ENCODE data around the gene TEX2.
"Not testable (repeated sequence)": the region's sequence is repeated elsewhere in the genome, so short reads cannot be mapped to it uniquely, and the experiment has no call there.

The TEX2 gene

GRCh38 chr17:64182325-64183012 lies 80.6 kb downstream of the TEX2 start:
- DNase-seq (ENCODE audit: low read depth), result no peak

- no peak for DNase-seq (ENCODE audit: low read depth)
Measured at GRCh38 chr17:64180089-64181073, 82.7 kb downstream of the TEX2 start.

DNA sequence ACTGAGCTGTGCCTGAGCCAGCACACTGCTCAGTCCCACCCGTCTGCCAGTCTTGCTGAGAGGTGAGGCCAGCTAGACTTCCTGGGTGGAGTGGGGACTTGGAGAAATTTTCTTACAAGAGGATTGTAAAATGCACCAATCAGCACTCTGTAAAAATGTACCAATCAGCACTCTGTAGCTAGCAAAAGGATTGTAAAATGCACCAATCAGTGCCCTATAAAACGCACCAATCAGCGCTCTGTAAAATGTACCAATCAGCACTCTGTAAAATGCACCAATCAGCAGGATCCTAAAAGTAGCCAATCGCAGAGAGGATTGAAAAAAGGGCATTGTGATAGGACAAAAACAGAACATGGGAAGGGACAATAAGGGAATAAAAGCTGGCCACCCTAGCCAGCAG lies 84.0 kb downstream of the TEX2 start:
- not testable (repeated sequence) for DNase-seq (ENCODE audit: low read depth)

GRCh38 chr17:64178011-64178825 lies 84.8 kb downstream of the TEX2 start:
- DNase-seq (ENCODE audit: low read depth), result no peak

DNA sequence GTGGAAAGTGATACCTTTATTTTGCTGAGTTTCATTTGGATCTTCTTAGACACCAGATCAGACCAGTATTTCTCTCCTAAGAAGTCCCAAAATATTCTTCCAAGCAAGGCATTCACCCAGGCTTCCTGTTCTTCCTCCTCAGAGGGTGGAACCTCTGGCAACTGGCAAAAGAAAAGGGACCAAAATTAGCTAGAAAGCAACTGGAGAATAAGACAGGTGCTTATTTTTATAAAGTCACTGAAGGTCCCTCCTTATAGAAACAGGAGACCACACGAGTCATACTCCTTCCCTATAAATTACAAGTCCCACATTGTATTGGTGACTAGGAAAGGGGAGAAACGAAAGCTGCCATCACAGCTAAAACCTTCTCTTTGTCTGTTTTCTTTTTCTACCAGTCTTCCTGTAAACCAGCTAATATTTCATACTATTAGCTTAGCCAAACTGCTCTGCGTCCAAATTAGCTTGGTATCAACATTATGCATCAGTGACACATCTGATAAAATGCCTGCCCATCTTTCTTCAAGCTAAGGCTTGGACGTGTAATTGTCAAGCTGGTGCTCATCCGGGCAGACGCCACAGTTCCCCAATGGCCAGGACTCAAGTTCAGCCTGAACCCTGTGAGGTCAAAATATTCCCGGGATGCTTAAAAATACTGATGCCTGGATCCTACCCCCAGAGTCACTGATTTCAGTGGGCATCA lies 85.6 kb downstream of the TEX2 start:
- DNase-seq (ENCODE audit: low read depth), result no peak

GRCh38 chr17:64176556-64176955 lies 86.5 kb downstream of the TEX2 start:
- no peak for DNase-seq (ENCODE audit: low read depth)

DNA sequence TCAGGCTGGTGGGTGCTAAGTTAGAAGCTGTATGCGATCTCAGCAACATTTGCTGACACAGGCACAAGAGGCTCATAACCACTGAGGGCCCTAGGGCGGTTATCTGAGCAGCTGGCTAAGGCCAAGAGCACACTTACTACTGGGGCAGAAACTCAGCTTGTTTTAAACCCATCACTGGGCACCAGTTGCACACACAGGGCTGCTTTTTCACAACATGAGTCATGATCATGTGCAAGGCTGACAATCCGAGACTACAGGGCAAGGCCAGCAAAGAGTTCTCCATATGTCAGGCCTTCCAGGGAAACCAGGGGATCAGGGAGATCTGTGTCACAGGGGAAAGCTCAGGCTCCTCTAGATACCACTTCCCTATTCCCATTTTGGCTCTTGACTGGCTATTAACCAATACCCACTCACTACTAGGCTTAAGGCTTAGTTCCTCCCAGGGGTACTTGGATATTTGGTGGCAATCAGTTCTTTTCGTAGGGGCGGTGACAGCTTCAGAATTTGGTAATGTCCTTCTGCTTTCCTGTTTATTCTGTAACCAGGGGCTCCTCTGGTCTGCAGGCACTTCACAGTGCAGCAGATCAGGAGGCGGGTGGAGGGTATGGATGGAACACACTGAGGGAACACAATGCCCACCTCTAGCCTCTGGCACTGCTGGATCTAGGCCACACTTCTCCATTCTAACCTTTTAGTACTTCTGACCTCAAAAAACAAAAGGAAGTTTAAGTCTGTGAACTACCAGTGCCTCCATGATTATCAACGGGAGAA lies 88.2 kb downstream of the TEX2 start:
- DNase-seq (ENCODE audit: low read depth), result no peak

DNA sequence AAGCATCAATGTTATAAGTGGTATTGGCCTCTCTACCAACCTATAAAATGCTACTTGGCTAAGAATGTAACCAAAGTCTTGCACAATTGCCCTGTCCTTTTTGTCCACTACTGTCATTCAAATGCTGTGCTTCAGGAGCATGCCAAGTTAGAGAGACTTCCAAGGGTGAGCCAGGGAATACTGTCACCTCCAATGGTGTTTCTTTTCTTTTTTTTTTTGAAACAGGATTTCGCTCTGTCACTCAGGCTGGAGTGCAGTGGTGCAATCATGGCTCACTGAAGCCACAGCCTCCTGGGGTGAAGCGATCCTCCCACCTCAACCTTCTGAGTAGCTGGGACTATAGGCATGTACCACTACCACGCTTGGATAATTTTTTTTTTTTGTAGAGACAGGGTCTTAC lies 89.4 kb downstream of the TEX2 start:
- DNase-seq (ENCODE audit: low read depth), result no peak

DNA sequence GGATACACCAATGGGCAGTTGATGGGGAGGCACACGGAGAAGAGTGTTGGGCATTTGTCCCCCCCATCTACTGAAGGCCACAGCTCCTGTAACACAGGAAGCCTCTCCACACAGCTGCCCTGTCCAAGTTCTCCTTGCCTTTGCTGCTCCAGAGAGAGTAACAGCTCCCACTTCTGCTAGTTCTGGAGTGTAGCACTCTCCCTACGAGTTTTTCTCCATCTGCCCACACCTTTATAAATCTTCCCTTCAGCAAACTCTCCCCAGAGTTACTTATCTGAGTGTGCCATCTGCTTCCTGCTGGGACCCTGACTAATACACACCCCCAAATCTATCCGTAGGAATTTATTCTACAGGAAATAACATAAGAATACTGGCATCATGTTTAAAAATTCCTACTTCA lies 90.5 kb downstream of the TEX2 start:
- DNase-seq (ENCODE audit: low read depth), result no peak

- no peak for DNase-seq (ENCODE audit: low read depth)
Measured at GRCh38 chr17:64171041-64171440, 92.0 kb downstream of the TEX2 start.

GRCh38 chr17:64170286-64170685 lies 92.8 kb downstream of the TEX2 start:
- DNase-seq (ENCODE audit: low read depth), result no peak

- not testable (repeated sequence) for DNase-seq (ENCODE audit: low read depth)
Measured at GRCh38 chr17:64167666-64168065, 95.4 kb downstream of the TEX2 start.

DNA sequence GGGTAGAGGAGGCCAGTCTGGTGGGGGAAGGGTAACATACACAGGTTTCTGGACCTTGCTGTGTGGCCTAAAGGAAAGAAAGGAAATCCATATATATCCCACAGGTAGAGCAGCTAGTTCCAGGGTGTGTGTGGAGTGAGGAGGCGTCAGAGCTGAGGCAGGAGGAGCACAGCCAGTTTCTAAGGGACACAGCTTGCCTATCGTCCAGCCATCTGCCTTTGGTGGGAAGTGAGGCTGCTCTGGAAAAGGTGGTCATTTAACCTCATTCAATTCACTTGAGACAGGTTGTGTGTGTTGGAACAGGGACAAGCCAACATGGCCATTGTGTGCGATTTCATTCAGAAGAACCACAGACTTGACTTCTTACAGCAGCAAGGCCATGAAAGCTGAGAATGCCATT lies 96.2 kb downstream of the TEX2 start:
- no peak for DNase-seq (ENCODE audit: low read depth)

GRCh38 chr17:64165347-64165746 lies 97.7 kb downstream of the TEX2 start:
- DNase-seq (ENCODE audit: low read depth), result no peak

- DNase-seq (ENCODE audit: low read depth), result no peak
Measured at GRCh38 chr17:64164596-64165285, 98.3 kb downstream of the TEX2 start.

DNA sequence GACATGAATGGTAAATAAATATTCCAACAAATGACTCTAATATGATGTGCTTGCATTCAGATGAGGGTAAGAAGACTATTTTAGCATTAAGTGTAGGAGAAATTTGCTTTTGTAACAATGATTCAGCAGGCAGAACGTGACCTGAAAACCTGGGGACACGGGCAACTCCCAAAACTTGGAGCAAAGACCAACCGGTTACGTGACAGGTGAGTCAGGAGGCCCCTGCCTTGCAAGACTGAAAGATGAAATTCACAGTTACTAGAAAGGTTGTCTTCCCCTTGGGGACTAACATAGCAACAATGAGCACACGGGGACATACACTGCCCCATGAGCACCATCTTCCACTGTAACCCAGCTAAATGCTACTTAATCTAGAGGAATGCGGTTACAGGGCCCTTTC lies 99.6 kb downstream of the TEX2 start:
- DNase-seq (ENCODE audit: low read depth), result no peak

- DNase-seq (ENCODE audit: low read depth), result no peak
Measured at GRCh38 chr17:64162554-64162953, 100.5 kb downstream of the TEX2 start.

DNA sequence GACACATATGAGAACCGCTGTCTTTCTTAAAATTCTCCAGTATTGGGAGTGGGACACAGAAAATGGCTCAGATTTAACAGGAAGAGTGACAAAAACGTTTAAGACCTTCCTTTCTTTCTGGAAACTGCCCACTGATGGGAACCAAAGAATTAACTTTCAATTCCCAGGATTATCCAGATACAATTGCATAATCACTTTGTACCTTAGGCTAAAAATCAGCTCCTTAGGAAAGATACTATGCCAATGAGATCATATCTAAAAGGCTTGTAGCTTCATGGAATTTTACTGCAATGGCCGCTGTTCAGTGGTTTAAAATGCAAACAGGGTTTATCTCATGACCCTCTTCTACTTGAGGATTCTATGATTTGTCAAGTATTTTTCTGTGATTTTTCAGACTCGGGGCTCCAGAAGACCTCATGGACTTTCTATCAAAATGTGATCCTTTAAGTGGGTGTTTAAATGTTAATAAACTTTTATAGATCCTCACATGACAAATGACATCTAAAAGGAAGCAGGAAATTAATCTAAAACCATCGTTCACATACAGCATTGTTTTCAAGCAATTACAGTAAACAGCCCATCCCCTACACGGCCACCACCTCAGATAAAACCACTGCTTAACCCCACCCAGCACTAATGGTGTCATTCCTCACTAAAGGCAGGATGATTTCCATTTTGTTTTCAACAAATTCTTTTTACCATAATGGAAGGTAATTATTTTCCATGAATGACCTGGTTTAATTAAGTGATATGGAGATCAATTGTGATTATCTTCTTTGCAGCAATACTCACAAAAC lies 101.5 kb downstream of the TEX2 start:
- DNase-seq (ENCODE audit: low read depth), result no peak

DNA sequence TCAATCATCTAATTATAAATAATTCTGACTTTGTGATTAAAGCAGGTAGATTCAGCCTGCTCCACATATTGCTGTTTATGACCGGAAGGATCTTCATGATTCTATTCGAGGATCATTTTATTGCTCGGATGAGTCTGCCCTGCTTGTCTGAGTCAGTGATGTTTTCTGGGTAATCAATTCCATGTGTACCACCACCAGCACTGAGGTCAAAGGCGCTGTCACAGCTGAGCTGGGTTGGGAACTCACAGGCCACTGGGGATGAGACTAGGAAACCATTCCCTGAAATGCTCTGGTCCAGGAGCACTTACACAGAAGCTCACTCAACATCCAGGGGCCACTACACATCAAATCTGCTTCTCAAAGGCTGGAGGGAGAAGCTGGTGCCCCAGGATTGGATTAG lies 102.7 kb downstream of the TEX2 start:
- DNase-seq (ENCODE audit: low read depth), result no peak

Data from T-helper 22 cell (primary cell).